HL-60 (cell line): Measurements from ENCODE around the gene FAR1.

Experiments used
- DNase-seq, 2 experiments: peaks; one replicate each; pipeline ENCODE4 v3.0.0-alpha.2; 2010 to 2020; ENCODE audit warnings: low read depth in 1 of 2, low spot score in 1 of 2
- H3K27ac ChIP-seq: fragments of 250-450 bp; sonication (Bioruptor Pico); replicated peaks from 2 replicates; pipeline ENCODE4 v1.5.1; 2020; ENCODE audit warnings: mild to moderate bottlenecking, moderate library complexity
- H3K27me3 ChIP-seq: fragments of 250-450 bp; sonication (Bioruptor Pico); 2 replicates; pipeline ENCODE4 v1.5.1; 2021; ENCODE audit warnings: mild to moderate bottlenecking, moderate library complexity; ENCODE audit not compliant: insufficient read depth, poor library complexity, severe bottlenecking
- H3K4me3 ChIP-seq: replicated peaks from 2 replicates; pipeline ENCODE4 v1.5.1; 2011; ENCODE audit warnings: mild to moderate bottlenecking, control low read depth, low read length; ENCODE audit not compliant: insufficient read depth
- CTCF ChIP-seq: IDR thresholded peaks from one replicate; pipeline ENCODE4 v1.5.1; 2011; ENCODE audit warnings: low read length, control low read depth, inconsistent platforms; ENCODE audit not compliant: insufficient read depth
- GABPA ChIP-seq: IDR thresholded peaks from 2 replicates; pipeline ENCODE4 v1.6.1; 2012; ENCODE audit warnings: low read depth
- POLR2AphosphoS5 ChIP-seq: IDR thresholded peaks from 2 replicates; pipeline ENCODE4 v1.6.1; 2012; ENCODE audit warnings: low read depth
- REST ChIP-seq: IDR thresholded peaks from 2 replicates; pipeline ENCODE4 v1.6.1; 2012; ENCODE audit warnings: low read depth; ENCODE audit not compliant: insufficient replicate concordance
- SPI1 ChIP-seq: IDR thresholded peaks from 2 replicates; pipeline ENCODE4 v1.6.1; 2012; ENCODE audit warnings: low read depth, mild to moderate bottlenecking, borderline replicate concordance

Gene FAR1

GRCh38 chr11:13776134-13776815, 107.8 kb downstream of the FAR1 start:
- Histone ChIP-seq H3K4me3 (no peak overlapping the region), H3K27me3 (peaks cover 2% of the 10 kb centered on the region)
- no peak for DNase-seq

GRCh38 chr11:13777341-13777985, 109.0 kb downstream of the FAR1 start:
- DNase-seq, result no peak
- Histone ChIP-seq H3K27ac (no peak overlapping the region), H3K4me3 (no peak overlapping the region), H3K27me3 (peaks cover 2% of the 10 kb centered on the region)
- no peak for TF ChIP-seq POLR2AphosphoS5
- no peak for TF ChIP-seq SPI1
- no peak for TF ChIP-seq GABPA
- TF ChIP-seq REST, result no peak
- TF ChIP-seq CTCF, result no peak

More at GRCh38 chr11:13776134-13776815, 107.8 kb downstream of the FAR1 start:
- H3K27ac ChIP-seq, result no peak overlapping the region
- no peak for TF ChIP-seq GABPA

GRCh38 chr11:13778345-13778744, 109.9 kb downstream of the FAR1 start:
- Histone ChIP-seq H3K27me3 (peaks cover 2% of the 10 kb centered on the region), H3K27ac (no peak overlapping the region), H3K4me3 (no peak overlapping the region)
- TF ChIP-seq GABPA, result no peak
- TF ChIP-seq SPI1, result no peak
- no peak for TF ChIP-seq POLR2AphosphoS5
- TF ChIP-seq CTCF, result no peak
- TF ChIP-seq REST, result no peak
- DNase-seq, result no peak

GRCh38 chr11:13781153-13781552, 112.7 kb downstream of the FAR1 start:
- DNase-seq, result no peak
- no peaks in the 10 kb centered on the region for H3K27me3 ChIP-seq
- TF ChIP-seq GABPA (no peak), REST (no peak), SPI1 (no peak), POLR2AphosphoS5 (no peak), CTCF (no peak)
- H3K27ac ChIP-seq, result no peak overlapping the region
- H3K4me3 ChIP-seq, result no peak overlapping the region
